Right lobe of liver (tissue), 4 donors: ENCODE measurements around the gene TEF.

ENCODE experiments used
- CTCF ChIP-seq, 4 donors: fragments of 200-600 bp in 3 of 4; fragments of 450-650 bp in 1 of 4; IDR thresholded peaks; one replicate each; pipeline versions ENCODE4 v1.5.1 to v1.8.0; 2016 to 2022; ENCODE audit warnings: antibody characterized with exemption in 4 of 4, mild to moderate bottlenecking in 2 of 4
- POLR2A ChIP-seq: fragments of 450-650 bp; IDR thresholded peaks from one replicate; pipeline ENCODE4 v1.6.1; 2017; ENCODE audit warnings: antibody characterized with exemption, mild to moderate bottlenecking
- donor health status: DM: no; HTN: no; CAD: no.
- donor health status: DM: no; HTN: no; CAD: no.
- donor health status: DM: no; HTN: yes; CAD: no.

GRCh38 chr22:41406410-41406809, 24.7 kb downstream of the TEF start:
- TF ChIP-seq CTCF (IDR thresholded peaks at IDR 0.05) (no peak), POLR2A (no peak)
